H1 (cell line): ENCODE measurements around the gene LCA5. TPM values are rescaled to one million over a fixed set of nuclear protein-coding genes. Genes with fewer than 3 reads are reported as not detected.
A peak's percentile ranks its signal among the peaks of the same experiment; 100 is the strongest.

Experiments used
- CTCF ChIA-PET: fragments of 300-600 bp; sonication (Branson Sonifier 250); formaldehyde crosslinking; loops from one replicate; lab custom pipeline; 2021; ENCODE audit not compliant: partially characterized antibody; lab: Charles Lee
- POLR2A ChIA-PET: fragments of 300-600 bp; sonication (Branson Sonifier 250); formaldehyde crosslinking; loops from one replicate; lab custom pipeline; 2021; ENCODE audit warnings: inconsistent platforms; ENCODE audit not compliant: partially characterized antibody; lab: Charles Lee
- DNase-seq, 2 experiments: peaks; one replicate each; pipeline versions ENCODE4 v3.0.0 to v3.0.0-alpha.2; 2010 to 2022; ENCODE audit warnings: low spot score in 2 of 2, low read depth in 1 of 2, mixed read lengths in 1 of 2
- FAIRE-seq: peaks from 2 replicates; lab custom pipeline; 2011; peaks lifted over from hg19 to GRCh38; lab: Jason Lieb, UNC
- H2AFZ ChIP-seq: 2 replicates; pipeline ENCODE4 v1.8.1; 2012; ENCODE audit warnings: low read length, inconsistent platforms
- H2AK5ac ChIP-seq: 2 replicates; pipeline ENCODE4 v1.6.1; 2013; ENCODE audit warnings: low read depth, low read length
- H2BK120ac ChIP-seq: replicated peaks from 2 replicates; pipeline ENCODE3; 2013; ENCODE audit warnings: low read depth, low read length, inconsistent platforms
- H2BK12ac ChIP-seq: 2 replicates; pipeline ENCODE4 v1.6.1; 2013; ENCODE audit warnings: low read depth, low read length
- H2BK15ac ChIP-seq: 2 replicates; pipeline ENCODE4 v1.6.1; 2013; ENCODE audit warnings: low read length
- H2BK20ac ChIP-seq: 2 replicates; pipeline ENCODE4 v1.6.1; 2013; ENCODE audit warnings: low read length
- H2BK5ac ChIP-seq: 2 replicates; pipeline ENCODE4 v1.6.1; 2013; ENCODE audit warnings: low read depth, low read length
- H3K14ac ChIP-seq: 2 replicates; pipeline ENCODE4 v1.6.1; 2013; ENCODE audit warnings: inconsistent platforms; ENCODE audit not compliant: insufficient read length
- H3K18ac ChIP-seq: 2 replicates; pipeline ENCODE4 v1.6.1; 2013; ENCODE audit warnings: low read length; ENCODE audit errors: extremely low read depth
- H3K23ac ChIP-seq: 2 replicates; pipeline ENCODE4 v1.6.1; 2013; ENCODE audit warnings: inconsistent platforms; ENCODE audit not compliant: insufficient read length
- H3K23me2 ChIP-seq: 2 replicates; pipeline ENCODE4 v1.6.1; 2013; ENCODE audit warnings: low read depth, low read length
- H3K27ac ChIP-seq: 2 replicates; pipeline ENCODE4 v1.6.1; 2011; ENCODE audit warnings: low read depth, low read length, inconsistent platforms
- H3K27me3 ChIP-seq, 4 experiments: replicated peaks in 1 of 4; 1 replicate in 1 of 4; 2 replicates in 3 of 4; pipeline versions ENCODE4 v1.6.1 to v1.8.1; 2011 to 2013; ENCODE audit warnings: low read length in 3 of 4, mild to moderate bottlenecking in 3 of 4, inconsistent platforms in 2 of 4, mixed read lengths in 2 of 4, moderate library complexity in 1 of 4; ENCODE audit not compliant: control insufficient read depth in 3 of 4, insufficient read depth in 3 of 4; ENCODE audit errors: extremely low read depth in 1 of 4
- H3K36me3 ChIP-seq, 4 experiments: 2 replicates each; pipeline versions ENCODE4 v1.6.1 to v1.8.1; 2011 to 2013; ENCODE audit warnings: mild to moderate bottlenecking in 4 of 4, low read length in 3 of 4, moderate library complexity in 2 of 4, control low read depth in 1 of 4, inconsistent platforms in 1 of 4; ENCODE audit not compliant: insufficient read depth in 4 of 4, control insufficient read depth in 2 of 4
- H3K4ac ChIP-seq: replicated peaks from 2 replicates; pipeline ENCODE3; 2013; ENCODE audit warnings: low read length, low read depth, mixed read lengths, inconsistent platforms; ENCODE audit not compliant: insufficient read length
- H3K4me1 ChIP-seq, 4 experiments: replicated peaks in 1 of 4; 1 replicate in 1 of 4; 2 replicates in 3 of 4; pipeline versions ENCODE4 v1.6.1 to v1.8.1; 2011 to 2013; ENCODE audit warnings: low read length in 3 of 4, inconsistent platforms in 2 of 4, mixed read lengths in 1 of 4; ENCODE audit not compliant: insufficient read depth in 4 of 4, control insufficient read depth in 3 of 4
- H3K4me2 ChIP-seq, 2 experiments: 2 replicates each; pipeline versions ENCODE4 v1.6.1 to v1.8.1; 2011 to 2013; ENCODE audit warnings: low read depth in 2 of 2, low read length in 2 of 2, control low read depth in 1 of 2, inconsistent platforms in 1 of 2, mild to moderate bottlenecking in 1 of 2; ENCODE audit not compliant: insufficient read depth in 1 of 2
- H3K4me3 ChIP-seq, 4 experiments: fragments of 200-600, 300-600 bp in 1 of 4; sonication (generic), shearing (Covaris generic), sonication (Bioruptor Twin) in 1 of 4; 2 replicates each; pipeline versions ENCODE4 v1.5.1 to v1.8.1; 2011 to 2016; ENCODE audit warnings: low read length in 4 of 4, low read depth in 3 of 4, control low read depth in 2 of 4, inconsistent platforms in 2 of 4, mild to moderate bottlenecking in 2 of 4, mixed read lengths in 1 of 4, moderate library complexity in 1 of 4; ENCODE audit not compliant: insufficient read depth in 2 of 4; ENCODE audit errors: extremely low read depth in 1 of 4
- H3K56ac ChIP-seq: replicated peaks from 2 replicates; pipeline ENCODE3; 2013; ENCODE audit warnings: low read depth, mild to moderate bottlenecking, mixed read lengths, low read length, inconsistent platforms; ENCODE audit not compliant: insufficient read length
- H3K79me1 ChIP-seq: 2 replicates; pipeline ENCODE4 v1.6.1; 2013; ENCODE audit warnings: low read depth, low read length, control low read depth
- H3K79me2 ChIP-seq, 2 experiments: 2 replicates each; pipeline versions ENCODE4 v1.6.1 to v1.8.1; 2012 to 2013; ENCODE audit warnings: low read length in 2 of 2, mild to moderate bottlenecking in 2 of 2, inconsistent platforms in 1 of 2; ENCODE audit not compliant: insufficient read depth in 2 of 2, control insufficient read depth in 1 of 2
- H3K9ac ChIP-seq, 4 experiments: replicated peaks in 1 of 4; 1 replicate in 1 of 4; 2 replicates in 3 of 4; pipeline versions ENCODE4 v1.6.1 to v1.8.1; 2011 to 2013; ENCODE audit warnings: low read depth in 3 of 4, low read length in 3 of 4, control low read depth in 2 of 4, mild to moderate bottlenecking in 2 of 4, moderate library complexity in 2 of 4, inconsistent platforms in 1 of 4; ENCODE audit errors: extremely low read depth in 1 of 4
- H3K9me3 ChIP-seq, 2 experiments: 2 replicates each; pipeline versions ENCODE4 v1.6.1 to v1.8.1; 2012 to 2013; ENCODE audit warnings: mild to moderate bottlenecking in 2 of 2, moderate library complexity in 2 of 2, control low read depth in 1 of 2, inconsistent platforms in 1 of 2, low read depth in 1 of 2, low read length in 1 of 2, mixed read lengths in 1 of 2; ENCODE audit not compliant: insufficient read depth in 2 of 2
- H4K20me1 ChIP-seq, 2 experiments: replicated peaks in 1 of 2; 2 replicates each; pipeline versions ENCODE3 to v1.8.1; 2011 to 2013; ENCODE audit warnings: inconsistent platforms in 2 of 2, low read length in 2 of 2, mild to moderate bottlenecking in 1 of 2; ENCODE audit not compliant: insufficient read depth in 2 of 2, control insufficient read depth in 1 of 2
- H4K5ac ChIP-seq: 2 replicates; pipeline ENCODE4 v1.6.1; 2013; ENCODE audit warnings: low read length, low read depth, mixed read lengths, inconsistent platforms; ENCODE audit not compliant: insufficient read length
- H4K8ac ChIP-seq: 2 replicates; pipeline ENCODE4 v1.8.0; 2013; ENCODE audit warnings: mild to moderate bottlenecking, moderate library complexity, low read length, inconsistent platforms; ENCODE audit not compliant: insufficient read depth; ENCODE audit errors: extremely low read depth
- H4K91ac ChIP-seq: replicated peaks from 2 replicates; pipeline ENCODE3; 2013; ENCODE audit warnings: low read length, mixed read lengths, inconsistent platforms; ENCODE audit not compliant: insufficient read length
- BCL11A ChIP-seq, 2 experiments: IDR thresholded peaks; one replicate each; pipeline ENCODE4 v1.6.1; 2011; ENCODE audit warnings: low read depth in 2 of 2, low read length in 2 of 2, mild to moderate bottlenecking in 2 of 2
- FOSL1 ChIP-seq: IDR thresholded peaks from 2 replicates; pipeline ENCODE4 v1.6.1; 2011; ENCODE audit warnings: mild to moderate bottlenecking, low read depth, low read length, moderate library complexity; ENCODE audit not compliant: insufficient read depth
- KDM1A ChIP-seq: fragments of 200-600, 300-600 bp; sonication (generic); IDR thresholded peaks from 2 replicates; pipeline ENCODE4 v1.7.1; 2016; ENCODE audit warnings: mild to moderate bottlenecking, low read length, borderline replicate concordance
- RNF2 ChIP-seq: fragments of 200-900, 300-1000 bp; sonication (generic); IDR thresholded peaks from 2 replicates; pipeline ENCODE4 v1.7.1; 2016; ENCODE audit warnings: borderline replicate concordance, low read depth, mild to moderate bottlenecking, antibody characterized with exemption, low read length; ENCODE audit not compliant: poor library complexity, severe bottlenecking; ENCODE audit errors: missing control alignments
- WGBS, 2 experiments: shearing (Covaris generic) in 1 of 2; methylation state at CpG; one replicate each; pipeline versions ENCODE4 v1.1.6 to v1.1.7; 2013 to 2015; ENCODE audit warnings: low lambda C conversion rate in 2 of 2, mixed read lengths in 2 of 2, inconsistent platforms in 1 of 2, low coverage in 1 of 2, missing lambda C conversion rate in 1 of 2; ENCODE audit not compliant: insufficient replicate concordance in 2 of 2, insufficient coverage in 1 of 2, insufficient read length in 1 of 2; ENCODE audit errors: extremely low coverage in 1 of 2, missing lambda C conversion rate in 1 of 2; 5-methylcytosine and 5-hydroxymethylcytosine counted together
- polyA plus RNA-seq, 7 experiments: library from polyadenylated mRNA; depleted of rRNA in 3 of 7; stranded (reverse) in 5 of 7; unstranded in 2 of 7; fragments of >200 nt in 5 of 7; fragments of 200-250 nt in 2 of 7; gene quantifications; 1 replicate in 5 of 7; 2 replicates in 1 of 7; 4 replicates in 1 of 7; pipeline versions ENCODE4 v1.2.1 to v1.2.3, GENCODE V29; 2011 to 2013; ENCODE audit warnings: missing spikeins in 2 of 7, mixed read lengths in 2 of 7
- total RNA-seq: library from RNA; stranded (reverse); fragmentation: NEBNext Ultra II Directional; extraction: Animal tissue kit (Norgen Biotek cat#: 25700); gene quantifications from 2 replicates; pipeline ENCODE4 v1.2.1, GENCODE V29; 2021

LCA5 gene
- total and polyA plus RNA-seq, 2 of the 8 experiments (the other 6 are each of a cell fraction or from before 2014, with no cell fraction given) = 0.44 to 3.6 TPM

DNA sequence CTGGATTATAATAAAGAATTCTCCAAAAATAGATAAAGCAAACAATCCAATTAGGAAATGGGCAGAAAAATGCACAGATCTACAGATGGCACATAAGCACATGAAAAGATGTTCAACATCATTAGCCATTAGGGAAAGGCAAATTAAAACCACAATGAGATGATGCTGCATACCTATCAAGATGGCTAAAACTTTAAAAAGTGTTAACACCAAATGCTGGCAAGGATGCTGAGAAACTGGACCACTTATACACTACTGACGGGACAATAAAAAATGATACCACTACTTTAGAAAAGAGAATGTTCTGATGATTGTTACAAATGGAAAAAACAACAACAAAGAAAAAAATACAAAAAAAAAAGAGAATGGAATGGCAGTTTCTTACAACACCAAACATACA, 26.5 kb downstream of the LCA5 start:
- H2AK5ac ChIP-seq = no peak overlapping the region
- no peak overlapping the region for H2BK120ac ChIP-seq
- no peak overlapping the region for H3K4me3 ChIP-seq
- no peak overlapping the region for H2AFZ ChIP-seq
- H4K91ac ChIP-seq = no peak overlapping the region
- CTCF ChIA-PET = interaction anchor here (0.6 kb wide), 1 partner anchor 268 kb away, joined by 3 read pairs; no protein-coding TSS in a partner anchor
- no peak overlapping the region for H3K18ac ChIP-seq
- H4K20me1 ChIP-seq = no peaks in the 10 kb centered on the region
- TF ChIP-seq FOSL1 (no peak), KDM1A (0 out of 2 replicates have a peak, but pooled peaks have one; percentile 53), BCL11A (IDR thresholded peaks at IDR 0.05; ENCODE audit: low read depth in 2 of 2, low read length in 2 of 2) (no peak), RNF2 (no peak)
- H3K14ac ChIP-seq = no peak overlapping the region
- H4K5ac ChIP-seq = no peak overlapping the region
- FAIRE-seq (no peak), DNase-seq (no peak)
- H2BK12ac ChIP-seq = no peak overlapping the region
- H3K56ac ChIP-seq = no peak overlapping the region
- H3K27ac ChIP-seq = no peak overlapping the region
- H3K79me1 ChIP-seq = no peaks in the 10 kb centered on the region
- H3K23me2 ChIP-seq = no peaks in the 10 kb centered on the region
- H3K9ac ChIP-seq = no peak overlapping the region
- H3K36me3 ChIP-seq = peaks cover 0 to 4% (median 1%) of the 10 kb centered on the region in 4 experiments; a peak in 3 of 8 replicates
- no peak overlapping the region for H2BK15ac ChIP-seq
- H4K8ac ChIP-seq = no peak overlapping the region
- no peaks in the 10 kb centered on the region for H3K9me3 ChIP-seq
- WGBS, 2 experiments = 96% methylated on average over 1 of the region's 1 CpG; no CpG with 5 or more reads in 1 of the 2 experiments
- no peak overlapping the region for H3K4me2 ChIP-seq
- no peaks in the 10 kb centered on the region for H3K27me3 ChIP-seq
- no peak overlapping the region for H2BK5ac ChIP-seq
- POLR2A ChIA-PET = no interaction called here
- no peaks in the 10 kb centered on the region for H3K79me2 ChIP-seq
- H3K4ac ChIP-seq = no peak overlapping the region
- no peaks in the 10 kb centered on the region for H3K4me1 ChIP-seq
- no peak overlapping the region for H2BK20ac ChIP-seq
- H3K23ac ChIP-seq = no peak overlapping the region
